A549 (cell line): ENCODE data around the gene KCNJ10. TPM values are rescaled to one million over a fixed set of nuclear protein-coding genes. Genes with fewer than 3 reads are reported as not detected.

Experiments used
- ATAC-seq, 2 experiments: fragments of 200-7000 bp in 1 of 2; fragments of >200 bp in 1 of 2; cut with Nextera tagmentation in 1 of 2; cut with Tn5 transposase in 1 of 2; 3 replicates each; pipeline versions ENCODE4 v1.8.0 to v1.9.1; 2018 to 2020; ENCODE audit warnings: mild to moderate bottlenecking in 1 of 2, moderate library complexity in 1 of 2
- CTCF ChIA-PET: fragments of 300-600 bp; sonication (Branson Sonifier 250); formaldehyde crosslinking; extraction: SDS; loops from one replicate; lab custom pipeline; 2021; ENCODE audit warnings: antibody characterized with exemption, inconsistent platforms; lab: Yijun Ruan, JAX
- POLR2A ChIA-PET: fragments of 350-600 bp; formaldehyde crosslinking; extraction: SDS; loops from one replicate; lab custom pipeline; 2021; ENCODE audit warnings: antibody characterized with exemption, inconsistent platforms; lab: Yijun Ruan, JAX
- DNase-seq, 2 experiments: peaks; one replicate each; pipeline versions ENCODE4 v3.0.0 to v3.0.0-alpha.2; 2011 to 2016; ENCODE audit warnings: low read depth in 1 of 2, low spot score in 1 of 2
- FAIRE-seq: peaks from 2 replicates; lab custom pipeline; 2011; peaks lifted over from hg19 to GRCh38; lab: Jason Lieb, UNC
- H3K27ac ChIP-seq, 2 experiments: fragments of >200 bp; sonication (Bioruptor Twin); formaldehyde crosslinking; 3 replicates each; pipeline ENCODE4 v1.5.1; 2016 to 2017
- H3K4me1 ChIP-seq: fragments of >200 bp; sonication (Bioruptor Twin); formaldehyde crosslinking; 3 replicates; pipeline ENCODE4 v1.6.1; 2016
- H3K4me2 ChIP-seq: fragments of >200 bp; sonication (Bioruptor Twin); formaldehyde crosslinking; 3 replicates; pipeline ENCODE4 v1.6.1; 2016
- H3K4me3 ChIP-seq: fragments of >200 bp; sonication (Bioruptor Twin); formaldehyde crosslinking; 3 replicates; pipeline ENCODE4 v1.5.1; 2016
- H3K9me3 ChIP-seq: fragments of >200 bp; sonication (Bioruptor Twin); formaldehyde crosslinking; 3 replicates; pipeline ENCODE4 v1.6.1; 2016
- ATOH8 ChIP-seq: fragments of 250-450 bp; sonication (Bioruptor Pico); IDR thresholded peaks from 2 replicates; pipeline ENCODE4 v1.5.0; 2020; ENCODE audit warnings: low read depth, mild to moderate bottlenecking, moderate library complexity
- BHLHE40 ChIP-seq: IDR thresholded peaks from 2 replicates; pipeline ENCODE4 v1.6.1; 2012; ENCODE audit warnings: low read depth, low read length, inconsistent platforms
- CBX2 ChIP-seq: fragments of 200-600 bp; sonication (generic); IDR thresholded peaks from 2 replicates; pipeline ENCODE4 v1.6.1; 2016; ENCODE audit warnings: low read depth, mild to moderate bottlenecking, borderline replicate concordance
- CEBPB ChIP-seq, 2 experiments: fragments of >200 bp in 1 of 2; sonication (Bioruptor Twin) in 1 of 2; formaldehyde crosslinking in 1 of 2; IDR thresholded peaks; 2 replicates each; pipeline ENCODE4 v1.6.1; 2012 to 2016
- CHD2 ChIP-seq: fragments of 150-350 bp; IDR thresholded peaks from 2 replicates; pipeline ENCODE4 v1.6.1; 2014; ENCODE audit warnings: low read length; ENCODE audit not compliant: partially characterized antibody
- CHD4 ChIP-seq: fragments of 200-600 bp; sonication (generic); IDR thresholded peaks from 2 replicates; pipeline ENCODE4 v1.6.1; 2016; ENCODE audit warnings: antibody characterized with exemption, mild to moderate bottlenecking, borderline replicate concordance
- EHMT2 ChIP-seq: fragments of 200-600 bp; sonication (generic); IDR thresholded peaks from 2 replicates; pipeline ENCODE4 v1.6.1; 2016; ENCODE audit warnings: antibody characterized with exemption, low read depth, mild to moderate bottlenecking, moderate library complexity
- ELK1 ChIP-seq: fragments of 150-350 bp; IDR thresholded peaks from 2 replicates; pipeline ENCODE4 v1.6.1; 2014; ENCODE audit warnings: low read depth, mild to moderate bottlenecking, low read length
- EP300 ChIP-seq, 2 experiments: fragments of >200 bp; sonication (Bioruptor Twin); formaldehyde crosslinking; IDR thresholded peaks; 2 replicates in 1 of 2; 3 replicates in 1 of 2; pipeline ENCODE4 v1.6.1; 2016 to 2017
- ESRRA ChIP-seq: fragments of 150-350 bp; IDR thresholded peaks from 2 replicates; pipeline ENCODE4 v1.6.1; 2014; ENCODE audit warnings: mild to moderate bottlenecking, low read length, borderline replicate concordance
- FOSL2 ChIP-seq, 2 experiments: fragments of 450-650 bp in 1 of 2; fragments of >200 bp in 1 of 2; sonication (Bioruptor Twin) in 1 of 2; formaldehyde crosslinking; IDR thresholded peaks; 2 replicates each; pipeline versions ENCODE4 v1.5.0 to v1.6.1; 2016 to 2020; ENCODE audit warnings: mild to moderate bottlenecking in 1 of 2, moderate library complexity in 1 of 2
- GATA3 ChIP-seq: IDR thresholded peaks from 2 replicates; pipeline ENCODE4 v1.6.1; 2012; ENCODE audit warnings: borderline replicate concordance
- HDAC2 ChIP-seq: fragments of 200-600 bp; sonication (generic); IDR thresholded peaks from 2 replicates; pipeline ENCODE4 v1.6.1; 2016
- HEYL ChIP-seq: fragments of 250-450 bp; sonication (Bioruptor Pico); IDR thresholded peaks from 2 replicates; pipeline ENCODE4 v1.8.0; 2021; ENCODE audit warnings: mild to moderate bottlenecking, moderate library complexity
- HOXA7 ChIP-seq: fragments of 250-450 bp; sonication (Bioruptor Pico); IDR thresholded peaks from 2 replicates; pipeline ENCODE4 v1.5.0; 2020; ENCODE audit warnings: mild to moderate bottlenecking, moderate library complexity
- HOXB5 ChIP-seq: fragments of 250-450 bp; sonication (Bioruptor Pico); IDR thresholded peaks from 2 replicates; pipeline ENCODE4 v1.5.0; 2020; ENCODE audit warnings: mild to moderate bottlenecking, moderate library complexity
- JUNB ChIP-seq: fragments of >200 bp; sonication (Bioruptor Twin); formaldehyde crosslinking; IDR thresholded peaks from 2 replicates; pipeline ENCODE4 v1.6.1; 2016
- KDM1A ChIP-seq: fragments of 200-600 bp; sonication (generic); IDR thresholded peaks from 2 replicates; pipeline ENCODE4 v1.6.1; 2016; ENCODE audit warnings: low read depth, mild to moderate bottlenecking
- MYC ChIP-seq: IDR thresholded peaks from 2 replicates; pipeline ENCODE4 v1.6.1; 2012; ENCODE audit warnings: mild to moderate bottlenecking, inconsistent platforms, low read length, improper control_type of control experiment, borderline replicate concordance
- NR3C1 ChIP-seq: fragments of >200 bp; sonication (Bioruptor Twin); formaldehyde crosslinking; IDR thresholded peaks from 3 replicates; pipeline ENCODE4 v1.6.1; 2017
- PHF8 ChIP-seq: fragments of 200-600 bp; sonication (generic); IDR thresholded peaks from 2 replicates; pipeline ENCODE4 v1.6.1; 2016; ENCODE audit warnings: low read depth, mild to moderate bottlenecking, antibody characterized with exemption, moderate library complexity, borderline replicate concordance
- POLR2A ChIP-seq: IDR thresholded peaks from 2 replicates; pipeline ENCODE4 v1.6.1; 2012; ENCODE audit warnings: mild to moderate bottlenecking, low read length
- POLR2AphosphoS2 ChIP-seq: conservative IDR thresholded peaks from 2 replicates; pipeline ENCODE4 v1.6.1; 2012; ENCODE audit warnings: low read length, improper control_type of control experiment, inconsistent platforms
- RAD21 ChIP-seq, 2 experiments: fragments of >200 bp in 1 of 2; sonication (Bioruptor Twin) in 1 of 2; formaldehyde crosslinking in 1 of 2; IDR thresholded peaks in 1 of 2; conservative IDR thresholded peaks in 1 of 2; 2 replicates in 1 of 2; 3 replicates in 1 of 2; pipeline ENCODE4 v1.6.1; 2012 to 2018; ENCODE audit warnings: inconsistent platforms in 1 of 2
- RARB ChIP-seq: fragments of 250-450 bp; sonication (Bioruptor Pico); IDR thresholded peaks from 2 replicates; pipeline ENCODE4 v1.8.0; 2021; ENCODE audit warnings: mild to moderate bottlenecking, moderate library complexity
- RCOR1 ChIP-seq: fragments of 150-350 bp; IDR thresholded peaks from 2 replicates; pipeline ENCODE4 v1.6.1; 2014; ENCODE audit warnings: antibody characterized with exemption, low read length, low read depth
- SREBF2 ChIP-seq: fragments of 450-650 bp; IDR thresholded peaks from 2 replicates; pipeline ENCODE4 v1.6.1; 2014; ENCODE audit warnings: mild to moderate bottlenecking, moderate library complexity
- TFCP2L1 ChIP-seq: fragments of 250-450 bp; sonication (Bioruptor Pico); IDR thresholded peaks from 2 replicates; pipeline ENCODE4 v1.5.0; 2021; ENCODE audit warnings: mild to moderate bottlenecking
- ZC3H11A ChIP-seq: fragments of 450-650 bp; IDR thresholded peaks from 2 replicates; pipeline ENCODE4 v1.6.1; 2014; ENCODE audit warnings: antibody characterized with exemption, mild to moderate bottlenecking
- ZFP36 ChIP-seq: fragments of 450-650 bp; IDR thresholded peaks from 2 replicates; pipeline ENCODE4 v1.6.1; 2014; ENCODE audit warnings: borderline replicate concordance; ENCODE audit not compliant: partially characterized antibody
- WGBS: methylation state at CpG from one replicate; pipeline ENCODE4 v1.1.6; 2017; ENCODE audit errors: missing lambda C conversion rate; 5-methylcytosine and 5-hydroxymethylcytosine counted together
- polyA plus RNA-seq, 4 experiments: library from polyadenylated mRNA; depleted of rRNA in 3 of 4; stranded (reverse); fragments of >200 nt; fragmentation: RNase III in 1 of 4; extraction: RNeasy Plus Mini Kit Qiagen cat#74134 plus additional on column Dnase treatment in 1 of 4; gene quantifications; 2 replicates in 3 of 4; 3 replicates in 1 of 4; pipeline ENCODE4 v1.2.3, GENCODE V29; 2011 to 2017
- TF ChIP-seq, protein P1 (sequence below): IDR thresholded peaks from 2 replicates; pipeline ENCODE4 v1.6.1; 2012
- TF ChIP-seq, protein P2 (sequence below): fragments of >200 bp; sonication (Bioruptor Twin); formaldehyde crosslinking; IDR thresholded peaks from 3 replicates; pipeline ENCODE4 v1.5.1; 2016
- TF ChIP-seq, protein P3 (sequence below): fragments of >200 bp; sonication (Bioruptor Twin); formaldehyde crosslinking; IDR thresholded peaks from 2 replicates; pipeline ENCODE4 v1.6.1; 2016

Gene KCNJ10
- polyA plus RNA-seq, 2 of the 4 experiments (the other 2 are of a cell fraction): 0.05 TPM; not detected in 1

DNA sequence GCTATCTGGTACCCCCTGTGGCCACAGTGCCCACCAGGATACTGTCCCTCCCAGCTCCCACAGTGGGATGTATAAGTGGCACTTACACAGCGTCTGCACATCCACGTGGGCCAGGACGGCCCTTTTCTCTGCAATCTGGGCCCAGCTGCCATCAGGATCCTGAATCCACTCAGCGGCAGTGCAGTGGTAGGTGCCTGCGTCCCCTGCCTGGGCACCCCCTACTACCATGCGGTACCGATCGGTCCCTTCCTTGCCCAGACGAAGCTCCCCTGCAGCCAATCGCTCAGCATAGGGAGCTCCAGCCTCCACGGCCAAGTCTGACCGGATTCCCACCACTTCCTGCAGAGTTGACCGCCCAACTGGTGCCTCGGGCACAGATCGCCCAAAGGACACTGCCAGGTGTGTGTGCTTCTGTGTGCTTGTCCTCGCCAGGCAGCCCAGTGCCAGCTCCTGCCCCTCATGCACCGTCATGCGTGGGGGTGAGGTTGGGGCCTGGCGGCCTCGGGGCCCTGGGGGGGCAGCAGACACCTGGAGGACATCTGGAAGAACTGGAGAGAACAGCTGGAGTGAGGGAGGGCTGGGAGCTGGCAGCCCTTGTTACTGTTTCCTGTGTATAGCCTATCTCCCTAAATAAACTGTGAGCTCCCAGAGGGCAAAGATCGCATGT, 23.8 kb upstream of the KCNJ10 start:
- no peak for FAIRE-seq
- POLR2A ChIA-PET: interaction anchor here (0.6 kb wide), 1 partner anchor 278 kb away, joined by 3 read pairs; no protein-coding TSS in a partner anchor
- no peak overlapping the region for H3K27ac ChIP-seq
- H3K4me1 ChIP-seq: peaks cover 11% of the 10 kb centered on the region; the same call in 2 of the 3 replicates
- CTCF ChIA-PET: interaction anchor here (0.8 to 6.0 kb wide), 8 partner anchors 7 to 198 kb away, joined by 3 to 80 read pairs (median 4); no protein-coding TSS in a partner anchor
- WGBS: 91% methylated on average over 16 of the region's 21 CpGs
- H3K4me3 ChIP-seq: no peak overlapping the region
- no peak for DNase-seq
- ATAC-seq: no peak
- TF ChIP-seq POLR2AphosphoS2 (no peak), ELK1 (no peak), FOSL2 (IDR thresholded peaks at IDR 0.05) (no peak), FOSL2 (CRISPR knock-in tag; IDR thresholded peaks at IDR 0.05) (no peak), HEYL (CRISPR knock-in tag) (no peak), GATA3 (no peak), HOXB5 (no peak), JUNB (no peak), CEBPB (IDR thresholded peaks at IDR 0.05) (no peak), RAD21 (conservative IDR thresholded peaks at IDR 0.05 in 1 of 2, IDR thresholded peaks at IDR 0.05 in 1 of 2) (no peak), ATOH8 (CRISPR knock-in tag) (no peak), EP300 (IDR thresholded peaks at IDR 0.05) (no peak), CBX2 (no peak), SREBF2 (no peak), RCOR1 (no peak), HDAC2 (no peak), MYC (no peak), ESRRA (no peak)
- TF ChIP-seq, protein P1, sequence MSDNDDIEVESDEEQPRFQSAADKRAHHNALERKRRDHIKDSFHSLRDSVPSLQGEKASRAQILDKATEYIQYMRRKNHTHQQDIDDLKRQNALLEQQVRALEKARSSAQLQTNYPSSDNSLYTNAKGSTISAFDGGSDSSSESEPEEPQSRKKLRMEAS: no peak
- no peak overlapping the region for H3K4me2 ChIP-seq
- H3K9me3 ChIP-seq: no peaks in the 10 kb centered on the region

- no peak for DNase-seq
- CTCF ChIA-PET: interaction anchor here (0.7 to 6.0 kb wide), 5 partner anchors 7 to 98 kb away, joined by 4 to 80 read pairs (median 9); no protein-coding TSS in a partner anchor
- POLR2A ChIA-PET: no interaction called here
- no peak for ATAC-seq
- Histone ChIP-seq H3K27ac (no peak overlapping the region), H3K4me2 (no peak overlapping the region), H3K4me3 (no peak overlapping the region), H3K9me3 (no peaks in the 10 kb centered on the region), H3K4me1 (peaks cover 11% of the 10 kb centered on the region; the same call in 2 of the 3 replicates)
- no peak for TF ChIP-seq ELK1
- TF ChIP-seq ATOH8 (CRISPR knock-in tag): no peak
- no peak for TF ChIP-seq CHD4
- no peak for TF ChIP-seq TFCP2L1 (CRISPR knock-in tag)
- TF ChIP-seq BHLHE40: no peak
- no peak for TF ChIP-seq EHMT2
- no peak for TF ChIP-seq ZFP36
- TF ChIP-seq, protein P2, sequence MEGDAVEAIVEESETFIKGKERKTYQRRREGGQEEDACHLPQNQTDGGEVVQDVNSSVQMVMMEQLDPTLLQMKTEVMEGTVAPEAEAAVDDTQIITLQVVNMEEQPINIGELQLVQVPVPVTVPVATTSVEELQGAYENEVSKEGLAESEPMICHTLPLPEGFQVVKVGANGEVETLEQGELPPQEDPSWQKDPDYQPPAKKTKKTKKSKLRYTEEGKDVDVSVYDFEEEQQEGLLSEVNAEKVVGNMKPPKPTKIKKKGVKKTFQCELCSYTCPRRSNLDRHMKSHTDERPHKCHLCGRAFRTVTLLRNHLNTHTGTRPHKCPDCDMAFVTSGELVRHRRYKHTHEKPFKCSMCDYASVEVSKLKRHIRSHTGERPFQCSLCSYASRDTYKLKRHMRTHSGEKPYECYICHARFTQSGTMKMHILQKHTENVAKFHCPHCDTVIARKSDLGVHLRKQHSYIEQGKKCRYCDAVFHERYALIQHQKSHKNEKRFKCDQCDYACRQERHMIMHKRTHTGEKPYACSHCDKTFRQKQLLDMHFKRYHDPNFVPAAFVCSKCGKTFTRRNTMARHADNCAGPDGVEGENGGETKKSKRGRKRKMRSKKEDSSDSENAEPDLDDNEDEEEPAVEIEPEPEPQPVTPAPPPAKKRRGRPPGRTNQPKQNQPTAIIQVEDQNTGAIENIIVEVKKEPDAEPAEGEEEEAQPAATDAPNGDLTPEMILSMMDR: no peak
- TF ChIP-seq NR3C1: no peak
- no peak for TF ChIP-seq POLR2A
- TF ChIP-seq, protein P3, sequence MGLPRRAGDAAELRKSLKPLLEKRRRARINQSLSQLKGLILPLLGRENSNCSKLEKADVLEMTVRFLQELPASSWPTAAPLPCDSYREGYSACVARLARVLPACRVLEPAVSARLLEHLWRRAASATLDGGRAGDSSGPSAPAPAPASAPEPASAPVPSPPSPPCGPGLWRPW: no peak
- no peak for TF ChIP-seq RARB (CRISPR knock-in tag)
- no peak for TF ChIP-seq ZC3H11A
- TF ChIP-seq CHD2: no peak
- no peak for TF ChIP-seq HOXA7 (CRISPR knock-in tag)
- TF ChIP-seq PHF8: no peak
- TF ChIP-seq KDM1A: no peak
- 78% methylated on average over 4 of the region's 9 CpGs for WGBS
- FAIRE-seq: no peak
Observed at GRCh38 chr1:160093069-160093395, 23.1 kb upstream of the KCNJ10 start.
